PC-3 (cell line): ENCODE results near the gene PRM3.

Experiments
- EZH2 ChIP-seq: fragments of 300-600 bp; sonication (generic); IDR thresholded peaks from one replicate; pipeline ENCODE4 v1.6.1; 2017; ENCODE audit warnings: antibody characterized with exemption, mild to moderate bottlenecking, low read length; ENCODE audit not compliant: unreplicated experiment
- TF ChIP-seq, protein P1 (sequence below): fragments of 300-600 bp; sonication (generic); conservative IDR thresholded peaks from 2 replicates; pipeline ENCODE4 v1.5.1; 2017; ENCODE audit warnings: antibody characterized with exemption, low read depth, mild to moderate bottlenecking, low read length

GRCh38 chr16:11303405-11304138 lies 30.1 kb upstream of the PRM3 start:
- TF ChIP-seq, protein P1, sequence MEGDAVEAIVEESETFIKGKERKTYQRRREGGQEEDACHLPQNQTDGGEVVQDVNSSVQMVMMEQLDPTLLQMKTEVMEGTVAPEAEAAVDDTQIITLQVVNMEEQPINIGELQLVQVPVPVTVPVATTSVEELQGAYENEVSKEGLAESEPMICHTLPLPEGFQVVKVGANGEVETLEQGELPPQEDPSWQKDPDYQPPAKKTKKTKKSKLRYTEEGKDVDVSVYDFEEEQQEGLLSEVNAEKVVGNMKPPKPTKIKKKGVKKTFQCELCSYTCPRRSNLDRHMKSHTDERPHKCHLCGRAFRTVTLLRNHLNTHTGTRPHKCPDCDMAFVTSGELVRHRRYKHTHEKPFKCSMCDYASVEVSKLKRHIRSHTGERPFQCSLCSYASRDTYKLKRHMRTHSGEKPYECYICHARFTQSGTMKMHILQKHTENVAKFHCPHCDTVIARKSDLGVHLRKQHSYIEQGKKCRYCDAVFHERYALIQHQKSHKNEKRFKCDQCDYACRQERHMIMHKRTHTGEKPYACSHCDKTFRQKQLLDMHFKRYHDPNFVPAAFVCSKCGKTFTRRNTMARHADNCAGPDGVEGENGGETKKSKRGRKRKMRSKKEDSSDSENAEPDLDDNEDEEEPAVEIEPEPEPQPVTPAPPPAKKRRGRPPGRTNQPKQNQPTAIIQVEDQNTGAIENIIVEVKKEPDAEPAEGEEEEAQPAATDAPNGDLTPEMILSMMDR, result no peak
- no peak for TF ChIP-seq EZH2
